ENCODE data around the gene ARHGEF37.

Gene ARHGEF37

GRCh38 chr5:149623473-149623872 lies 42.2 kb downstream of the ARHGEF37 start:
- DNase-seq (ENCODE audit: low read depth in 2 of 2, low spot score in 1 of 2), result no peak

GRCh38 chr5:149627070-149627469 lies 45.8 kb downstream of the ARHGEF37 start:
- DNase-seq (ENCODE audit: low read depth in 2 of 2, low spot score in 1 of 2), result no peak

GRCh38 chr5:149628221-149628620 lies 46.9 kb downstream of the ARHGEF37 start:
- DNase-seq (ENCODE audit: low read depth in 2 of 2, low spot score in 1 of 2), result no peak

GRCh38 chr5:149628846-149629388 lies 47.6 kb downstream of the ARHGEF37 start:
- no peak for DNase-seq (ENCODE audit: low read depth in 2 of 2, low spot score in 1 of 2)

GRCh38 chr5:149629421-149629820 lies 48.1 kb downstream of the ARHGEF37 start:
- no peak for DNase-seq (ENCODE audit: low read depth in 2 of 2, low spot score in 1 of 2)

- DNase-seq (ENCODE audit: low read depth in 2 of 2, low spot score in 1 of 2), result no peak
Measured at GRCh38 chr5:149630337-149630736, 49.0 kb downstream of the ARHGEF37 start.

- DNase-seq (ENCODE audit: low read depth in 2 of 2, low spot score in 1 of 2), result no peak
Measured at GRCh38 chr5:149631506-149631905, 50.2 kb downstream of the ARHGEF37 start.

- no peak for DNase-seq (ENCODE audit: low read depth in 2 of 2, low spot score in 1 of 2)
Measured at GRCh38 chr5:149632311-149633251, 51.3 kb downstream of the ARHGEF37 start.

- no peak for DNase-seq (ENCODE audit: low read depth in 2 of 2, low spot score in 1 of 2)
Measured at GRCh38 chr5:149633476-149634350, 52.4 kb downstream of the ARHGEF37 start.

- DNase-seq (ENCODE audit: low read depth in 2 of 2, low spot score in 1 of 2), result no peak
Measured at GRCh38 chr5:149635394-149635793, 54.1 kb downstream of the ARHGEF37 start.

GRCh38 chr5:149636191-149636860 lies 55.0 kb downstream of the ARHGEF37 start:
- no peak for DNase-seq (ENCODE audit: low read depth in 2 of 2, low spot score in 1 of 2)

- DNase-seq (ENCODE audit: low read depth in 2 of 2, low spot score in 1 of 2), result peak in 1 of 2 donors; percentile 41
Measured at GRCh38 chr5:149636861-149637246, 55.6 kb downstream of the ARHGEF37 start.

GRCh38 chr5:149638136-149638535 lies 56.8 kb downstream of the ARHGEF37 start:
- no peak for DNase-seq (ENCODE audit: low read depth in 2 of 2, low spot score in 1 of 2)

- no peak for DNase-seq (ENCODE audit: low read depth in 2 of 2, low spot score in 1 of 2)
Measured at GRCh38 chr5:149638546-149639241, 57.4 kb downstream of the ARHGEF37 start.

- DNase-seq (ENCODE audit: low read depth in 2 of 2, low spot score in 1 of 2), result no peak
Measured at GRCh38 chr5:149639737-149640136, 58.4 kb downstream of the ARHGEF37 start.

GRCh38 chr5:149640350-149640999 lies 59.2 kb downstream of the ARHGEF37 start:
- DNase-seq (ENCODE audit: low read depth in 2 of 2, low spot score in 1 of 2), result no peak

GRCh38 chr5:149641000-149641576 lies 59.8 kb downstream of the ARHGEF37 start:
- no peak for DNase-seq (ENCODE audit: low read depth in 2 of 2, low spot score in 1 of 2)

- no peak for DNase-seq (ENCODE audit: low read depth in 2 of 2, low spot score in 1 of 2)
Measured at GRCh38 chr5:149641600-149641999, 60.3 kb downstream of the ARHGEF37 start.

GRCh38 chr5:149643781-149644180 lies 62.5 kb downstream of the ARHGEF37 start:
- no peak for DNase-seq (ENCODE audit: low read depth in 2 of 2, low spot score in 1 of 2)

- no peak for DNase-seq (ENCODE audit: low read depth in 2 of 2, low spot score in 1 of 2)
Measured at GRCh38 chr5:149644629-149645028, 63.3 kb downstream of the ARHGEF37 start.

Data from stimulated activated CD8-positive, alpha-beta memory T cell treated with anti-CD3 and anti-CD28 coated beads, Interleukin-4, amount 100 ng/mL, for 1 hour (primary cell).